ENCODE data around the gene NXPE1. TPM values are rescaled to one million over a fixed set of nuclear protein-coding genes. Genes with fewer than 3 reads are reported as not detected.

The NXPE1 gene
- total RNA-seq, 4 donors from 2014 or later = not detected

GRCh38 chr11:114501901-114502300 is 57.8 kb downstream of the NXPE1 start:
- no peak for DNase-seq (ENCODE audit: low spot score in 2 of 2)
- no peak overlapping the region for H3K4me3 ChIP-seq (ENCODE audit: low read depth, poor library complexity, severe bottlenecking)
- WGBS, 2 donors = 48 to 79% methylated on average over 1 of the region's 1 CpG
- TF ChIP-seq CTCF (IDR thresholded peaks at IDR 0.05) (no peak), POLR2A (IDR thresholded peaks at IDR 0.05) (no peak)
- intact Hi-C loops (cut with DNase I; ENCODE audit: low total_unique reads) = no loop called here

- TF ChIP-seq POLR2A (IDR thresholded peaks at IDR 0.05) (no peak), CTCF (IDR thresholded peaks at IDR 0.05) (no peak)
- intact Hi-C loops (cut with DNase I; ENCODE audit: low total_unique reads) = no loop called here
- no peak overlapping the region for H3K4me3 ChIP-seq (ENCODE audit: low read depth, poor library complexity, severe bottlenecking)
- no peak for DNase-seq (ENCODE audit: low spot score in 2 of 2)
Observed at GRCh38 chr11:114499756-114500155, 59.9 kb downstream of the NXPE1 start.

GRCh38 chr11:114496915-114497314 is 62.8 kb downstream of the NXPE1 start:
- TF ChIP-seq POLR2A (IDR thresholded peaks at IDR 0.05) (no peak), CTCF (IDR thresholded peaks at IDR 0.05) (no peak)
- DNase-seq (ENCODE audit: low spot score in 2 of 2) = no peak
- intact Hi-C loops (cut with DNase I; ENCODE audit: low total_unique reads) = no loop called here
- no peak overlapping the region for H3K4me3 ChIP-seq (ENCODE audit: low read depth, poor library complexity, severe bottlenecking)
- 80 to 89% methylated on average over 3 of the region's 3 CpGs for WGBS, 2 donors

GRCh38 chr11:114483929-114484328 is 75.8 kb downstream of the NXPE1 start:
- no peak overlapping the region for H3K4me3 ChIP-seq (ENCODE audit: low read depth, poor library complexity, severe bottlenecking)
- TF ChIP-seq POLR2A (IDR thresholded peaks at IDR 0.05) (no peak), CTCF (IDR thresholded peaks at IDR 0.05) (no peak)
- whole genome bisulfite sequencing, 2 donors = 90 to 94% methylated on average over 2 of the region's 2 CpGs
- no peak for DNase-seq (ENCODE audit: low spot score in 2 of 2)
- intact Hi-C loops (cut with DNase I; ENCODE audit: low total_unique reads) = no loop called here

- intact Hi-C loops (cut with DNase I; ENCODE audit: low total_unique reads) = no loop called here
- DNase-seq (ENCODE audit: low spot score in 2 of 2) = no peak
- no peak for TF ChIP-seq CTCF (IDR thresholded peaks at IDR 0.05)
- no peak for TF ChIP-seq POLR2A (IDR thresholded peaks at IDR 0.05)
- no peak overlapping the region for H3K4me3 ChIP-seq (ENCODE audit: low read depth, poor library complexity, severe bottlenecking)
- WGBS, 2 donors = 76 to 81% methylated on average over 1 of the region's 1 CpG
Observed at GRCh38 chr11:114482114-114482513, 77.6 kb downstream of the NXPE1 start.

GRCh38 chr11:114479331-114479730 is 80.3 kb downstream of the NXPE1 start:
- WGBS, 2 donors = 88% methylated on average over 1 of the region's 1 CpG

More at GRCh38 chr11:114479331-114479730, 80.3 kb downstream of the NXPE1 start:
- no peak overlapping the region for H3K4me3 ChIP-seq (ENCODE audit: low read depth, poor library complexity, severe bottlenecking)
- DNase-seq (ENCODE audit: low spot score in 2 of 2) = no peak
- intact Hi-C loops (cut with DNase I; ENCODE audit: low total_unique reads) = no loop called here
- TF ChIP-seq POLR2A (IDR thresholded peaks at IDR 0.05) = no peak
